Measurements from ENCODE around the gene BICC1. TPM values are rescaled to one million over a fixed set of nuclear protein-coding genes. Genes with fewer than 3 reads are reported as not detected.

BICC1 gene
- polyA plus RNA-seq, 1 donor (not counting 4 experiments of a cell fraction or from before 2014, with no cell fraction given) = 4.2 TPM

DNA sequence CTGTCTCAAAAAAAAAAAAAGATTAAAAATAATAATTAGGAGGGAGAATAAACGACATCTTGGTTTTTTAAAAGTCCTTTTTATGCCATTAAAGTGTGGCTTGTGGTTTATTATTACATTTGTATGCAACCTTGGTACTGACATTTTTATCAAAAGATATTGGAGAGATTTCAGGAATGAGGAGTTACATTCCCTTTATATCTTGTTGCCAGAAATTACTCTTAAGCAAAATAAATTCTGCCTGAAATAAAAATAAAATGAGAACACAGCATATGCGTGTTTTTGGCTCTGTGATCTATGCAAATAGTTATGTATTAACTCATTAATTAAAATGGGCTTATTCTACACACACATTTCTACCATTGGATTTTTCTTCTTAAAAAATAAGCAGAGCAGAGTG lies 202.4 kb downstream of the BICC1 start:
- no peaks in the 10 kb centered on the region for H3K4me1 ChIP-seq (ENCODE audit: control insufficient read depth, extremely low read depth, insufficient read depth, low read length)
- H3K9ac ChIP-seq (ENCODE audit: control insufficient read depth, extremely low read depth, insufficient read depth, low read length) = no peak overlapping the region
- H3K9me3 ChIP-seq (ENCODE audit: control insufficient read depth, low read depth, low read length) = no peaks in the 10 kb centered on the region
- dilution Hi-C loops (cut with MboI; ENCODE audit: extremely low pct_ligation_motif_present, low sequenced_read_pairs) = no loop called here
- no peaks in the 10 kb centered on the region for H3K36me3 ChIP-seq (ENCODE audit: control insufficient read depth in 2 of 2, extremely low read depth in 1 of 2, insufficient read depth in 2 of 2, low read length in 2 of 2)
- H3K27ac ChIP-seq (ENCODE audit: control insufficient read depth, insufficient read depth, low read length) = no peak overlapping the region
- no peak for TF ChIP-seq EZH2 (IDR thresholded peaks at IDR 0.05; ENCODE audit: low read length)
- TF ChIP-seq, protein P1, sequence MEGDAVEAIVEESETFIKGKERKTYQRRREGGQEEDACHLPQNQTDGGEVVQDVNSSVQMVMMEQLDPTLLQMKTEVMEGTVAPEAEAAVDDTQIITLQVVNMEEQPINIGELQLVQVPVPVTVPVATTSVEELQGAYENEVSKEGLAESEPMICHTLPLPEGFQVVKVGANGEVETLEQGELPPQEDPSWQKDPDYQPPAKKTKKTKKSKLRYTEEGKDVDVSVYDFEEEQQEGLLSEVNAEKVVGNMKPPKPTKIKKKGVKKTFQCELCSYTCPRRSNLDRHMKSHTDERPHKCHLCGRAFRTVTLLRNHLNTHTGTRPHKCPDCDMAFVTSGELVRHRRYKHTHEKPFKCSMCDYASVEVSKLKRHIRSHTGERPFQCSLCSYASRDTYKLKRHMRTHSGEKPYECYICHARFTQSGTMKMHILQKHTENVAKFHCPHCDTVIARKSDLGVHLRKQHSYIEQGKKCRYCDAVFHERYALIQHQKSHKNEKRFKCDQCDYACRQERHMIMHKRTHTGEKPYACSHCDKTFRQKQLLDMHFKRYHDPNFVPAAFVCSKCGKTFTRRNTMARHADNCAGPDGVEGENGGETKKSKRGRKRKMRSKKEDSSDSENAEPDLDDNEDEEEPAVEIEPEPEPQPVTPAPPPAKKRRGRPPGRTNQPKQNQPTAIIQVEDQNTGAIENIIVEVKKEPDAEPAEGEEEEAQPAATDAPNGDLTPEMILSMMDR (optimal IDR thresholded peaks at IDR 0.05 in 1 of 3, IDR thresholded peaks at IDR 0.05 in 1 of 3, conservative IDR thresholded peaks at IDR 0.05 in 1 of 3; ENCODE audit: extremely low read depth in 1 of 3, insufficient read depth in 2 of 3, low read length in 3 of 3) = no peak
- DNase-seq (ENCODE audit: low read depth, low spot score) (no peak), FAIRE-seq (no peak)
- H3K9me1 ChIP-seq (ENCODE audit: control insufficient read depth, extremely low read depth, insufficient read depth, low read length) = no peaks in the 10 kb centered on the region
- H3K4me3 ChIP-seq (ENCODE audit: control insufficient read depth in 2 of 3, extremely low read depth in 1 of 3, insufficient read depth in 2 of 3, low read depth in 1 of 3, low read length in 3 of 3) = no peak overlapping the region
- H3K27me3 ChIP-seq (ENCODE audit: control insufficient read depth, extremely low read depth, insufficient read depth, low read length) = no peaks in the 10 kb centered on the region
- H3K4me2 ChIP-seq (ENCODE audit: control insufficient read depth, extremely low read depth, insufficient read depth, low read depth, low read length) = no peak overlapping the region
- no peaks in the 10 kb centered on the region for H4K20me1 ChIP-seq (ENCODE audit: control insufficient read depth, extremely low read depth, insufficient read depth, low read length)
- no peaks in the 10 kb centered on the region for H3K79me2 ChIP-seq (ENCODE audit: control insufficient read depth, insufficient read depth, low read length)
- H2AFZ ChIP-seq (ENCODE audit: control insufficient read depth, low read length) = no peak overlapping the region

DNA sequence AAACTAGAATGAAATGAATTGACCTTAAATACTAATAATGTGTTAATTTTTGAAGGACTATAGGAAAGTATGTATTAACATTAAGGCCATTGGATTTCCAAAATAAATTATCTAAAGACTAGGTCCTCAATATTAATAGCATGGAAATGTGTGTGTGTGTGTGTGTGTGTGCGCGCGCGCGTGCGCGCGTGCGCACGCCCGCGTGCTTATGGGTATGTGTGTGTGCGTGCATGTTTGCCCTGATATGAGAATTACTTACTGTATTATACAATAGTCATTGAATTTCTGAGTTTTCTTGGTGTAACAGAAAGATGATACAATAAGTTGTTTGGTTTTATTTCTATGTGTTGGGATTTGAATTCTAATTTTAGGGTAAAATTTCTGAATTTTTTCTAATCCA lies 205.9 kb downstream of the BICC1 start:
- no peak for DNase-seq (ENCODE audit: low read depth, low spot score)
- dilution Hi-C loops (cut with MboI; ENCODE audit: extremely low pct_ligation_motif_present, low sequenced_read_pairs) = no loop called here
- Histone ChIP-seq H3K79me2 (ENCODE audit: control insufficient read depth, insufficient read depth, low read length) (no peaks in the 10 kb centered on the region), H3K9me1 (ENCODE audit: control insufficient read depth, extremely low read depth, insufficient read depth, low read length) (no peaks in the 10 kb centered on the region), H4K20me1 (ENCODE audit: control insufficient read depth, extremely low read depth, insufficient read depth, low read length) (no peaks in the 10 kb centered on the region), H3K27ac (ENCODE audit: control insufficient read depth, insufficient read depth, low read length) (no peak overlapping the region), H3K4me3 (ENCODE audit: control insufficient read depth in 2 of 3, extremely low read depth in 1 of 3, insufficient read depth in 2 of 3, low read depth in 1 of 3, low read length in 3 of 3) (no peak overlapping the region), H3K4me1 (ENCODE audit: control insufficient read depth, extremely low read depth, insufficient read depth, low read length) (no peaks in the 10 kb centered on the region), H3K4me2 (ENCODE audit: control insufficient read depth, extremely low read depth, insufficient read depth, low read depth, low read length) (no peak overlapping the region), H3K9ac (ENCODE audit: control insufficient read depth, extremely low read depth, insufficient read depth, low read length) (no peak overlapping the region), H2AFZ (ENCODE audit: control insufficient read depth, low read length) (no peak overlapping the region), H3K27me3 (ENCODE audit: control insufficient read depth, extremely low read depth, insufficient read depth, low read length) (no peaks in the 10 kb centered on the region), H3K36me3 (ENCODE audit: control insufficient read depth in 2 of 2, extremely low read depth in 1 of 2, insufficient read depth in 2 of 2, low read length in 2 of 2) (no peaks in the 10 kb centered on the region), H3K9me3 (ENCODE audit: control insufficient read depth, low read depth, low read length) (no peaks in the 10 kb centered on the region)
- FAIRE-seq = no peak
- TF ChIP-seq EZH2 (IDR thresholded peaks at IDR 0.05; ENCODE audit: low read length) = no peak
- TF ChIP-seq, protein P1 (optimal IDR thresholded peaks at IDR 0.05 in 1 of 3, IDR thresholded peaks at IDR 0.05 in 1 of 3, conservative IDR thresholded peaks at IDR 0.05 in 1 of 3; ENCODE audit: extremely low read depth in 1 of 3, insufficient read depth in 2 of 3, low read length in 3 of 3) = no peak

All from keratinocyte (primary cell).